Spleen (tissue), 11 donors: ENCODE measurements around the gene ATXN7L1. TPM values are rescaled to one million over a fixed set of nuclear protein-coding genes. Genes with fewer than 3 reads are reported as not detected.

Experiments used
- DNase-seq: peaks from one replicate; pipeline ENCODE4 v3.0.0-alpha.2; 2020
- H3K27ac ChIP-seq, 8 donors: fragments of 200-600 bp; sonication (generic) in 7 of 8; 1 replicate in 4 of 8; 2 replicates in 4 of 8; pipeline versions ENCODE4 v1.5.0 to v1.8.0; 2016 to 2021; ENCODE audit warnings: inconsistent platforms in 4 of 8, mild to moderate bottlenecking in 4 of 8, moderate library complexity in 1 of 8
- H3K27me3 ChIP-seq, 7 donors: fragments of 200-600 bp; sonication (generic) in 6 of 7; replicated peaks in 1 of 7; 1 replicate in 4 of 7; 2 replicates in 3 of 7; pipeline versions ENCODE4 v1.5.0 to v1.8.0; 2016 to 2021; ENCODE audit warnings: inconsistent platforms in 3 of 7, mild to moderate bottlenecking in 1 of 7
- H3K36me3 ChIP-seq, 6 donors: fragments of 200-600 bp; sonication (generic) in 5 of 6; 1 replicate in 4 of 6; 2 replicates in 2 of 6; pipeline versions ENCODE4 v1.5.0 to v1.8.0; 2016 to 2021; ENCODE audit warnings: inconsistent platforms in 2 of 6
- H3K4me1 ChIP-seq, 6 donors: fragments of 200-600 bp; sonication (generic) in 5 of 6; 1 replicate in 3 of 6; 2 replicates in 3 of 6; pipeline versions ENCODE4 v1.5.0 to v1.8.0; 2016 to 2021; ENCODE audit warnings: inconsistent platforms in 3 of 6
- H3K4me3 ChIP-seq, 8 donors: fragments of 200-600 bp; sonication (generic) in 7 of 8; 1 replicate in 4 of 8; 2 replicates in 4 of 8; pipeline versions ENCODE4 v1.5.0 to v1.8.0; 2016 to 2021; ENCODE audit warnings: inconsistent platforms in 4 of 8, mild to moderate bottlenecking in 4 of 8, moderate library complexity in 2 of 8
- H3K9me3 ChIP-seq, 8 donors: fragments of 200-600 bp; sonication (generic) in 7 of 8; 1 replicate in 4 of 8; 2 replicates in 4 of 8; pipeline versions ENCODE4 v1.5.0 to v1.8.0; 2016 to 2021; ENCODE audit warnings: inconsistent platforms in 4 of 8
- CTCF ChIP-seq, 11 experiments: fragments of 200-600 bp in 7 of 11; fragments of 450-650 bp in 4 of 11; sonication (generic) in 4 of 11; IDR thresholded peaks in 8 of 11; conservative IDR thresholded peaks in 3 of 11; 1 replicate in 7 of 11; 2 replicates in 4 of 11; pipeline versions ENCODE4 v1.4.0 to v1.8.0; 2016 to 2021; ENCODE audit warnings: antibody characterized with exemption in 11 of 11, inconsistent platforms in 4 of 11, mild to moderate bottlenecking in 1 of 11
- POLR2A ChIP-seq, 3 donors: fragments of 450-650 bp; IDR thresholded peaks; one replicate each; pipeline ENCODE4 v1.5.1; 2017; ENCODE audit warnings: antibody characterized with exemption in 3 of 3, mild to moderate bottlenecking in 1 of 3
- POLR2AphosphoS5 ChIP-seq, 3 donors: sonication (generic); formaldehyde crosslinking; IDR thresholded peaks; one replicate each; pipeline ENCODE4 v1.5.1; 2017; ENCODE audit warnings: antibody characterized with exemption in 3 of 3
- WGBS, 5 donors: extraction: QIAGEN DNeasy Blood & Tissue Kit in 3 of 5; methylation state at CpG; one replicate each; pipeline versions ENCODE4 v1.1.5 to v1.1.7; 2013 to 2018; 5-methylcytosine and 5-hydroxymethylcytosine counted together
- intact Hi-C: fragments of 100-400 bp; cut with DNase I; formaldehyde crosslinking; loops from one replicate; pipeline ENCODE4 v1.15.0; 2023; ENCODE audit warnings: low total_unique reads
- polyA plus RNA-seq, 3 donors: library from polyadenylated mRNA; stranded (reverse); fragments of 200-250 nt; gene quantifications; one replicate each; pipeline ENCODE4 v1.2.1, GENCODE V29; 2013
- total RNA-seq, 7 donors: library from RNA; depleted of rRNA in 3 of 7; stranded (reverse); fragments of >200 nt in 3 of 7; fragmentation: NEBNext Ultra II Directional in 4 of 7; extraction: Animal tissue kit (Norgen Biotek cat#: 25700) in 4 of 7; gene quantifications; one replicate each; pipeline versions ENCODE4 v1.1.0 to v1.2.1, GENCODE V29; 2016 to 2021
- donor health status: healthy with polysubstance abuse.
- donor health status: DM: no; HTN: no; CAD: no; lungs with moderate emphysema.
- donor health status: DM: no; HTN: no; CAD: no.
- donor health status: Bipolar disorder and iron deficiency.
- donor health status: healthy.
- donor health status: DM: no; HTN: no; CAD: no.
- donor health status: DM: yes; HTN: yes; CAD: no.

ATXN7L1 gene
- total and polyA plus RNA-seq, 10 donors, result 2.4 to 29.3 (median 18.4) TPM

- intact Hi-C loops, result no loop called here
- H3K27ac ChIP-seq, result no peak overlapping the region
- no peaks in the 10 kb centered on the region for H3K9me3 ChIP-seq
- TF ChIP-seq POLR2A (IDR thresholded peaks at IDR 0.05) (no peak), POLR2AphosphoS5 (IDR thresholded peaks at IDR 0.05) (no peak), CTCF (IDR thresholded peaks at IDR 0.05 in 8 of 11, conservative IDR thresholded peaks at IDR 0.05 in 3 of 11) (no peak)
- peaks cover 0 to 40% (median 9%) of the 10 kb centered on the region in 6 donors for H3K4me1 ChIP-seq
- no peaks in the 10 kb centered on the region for H3K36me3 ChIP-seq
- H3K27me3 ChIP-seq, result no peaks in the 10 kb centered on the region
- no peak for DNase-seq
- no peak overlapping the region for H3K4me3 ChIP-seq
Observed at GRCh38 chr7:105814481-105814880, 61.9 kb downstream of the ATXN7L1 start.

- WGBS, 5 donors, result 85 to 99% (median 95%) methylated on average over 6 of the region's 6 CpGs
- TF ChIP-seq CTCF (IDR thresholded peaks at IDR 0.05 in 8 of 11, conservative IDR thresholded peaks at IDR 0.05 in 3 of 11), result no peak
- no peak for TF ChIP-seq POLR2A (IDR thresholded peaks at IDR 0.05)
- no peak for TF ChIP-seq POLR2AphosphoS5 (IDR thresholded peaks at IDR 0.05)
- no peak overlapping the region for H3K4me3 ChIP-seq
- no peaks in the 10 kb centered on the region for H3K36me3 ChIP-seq
- DNase-seq, result no peak
- intact Hi-C loops, result no loop called here
- no peaks in the 10 kb centered on the region for H3K27me3 ChIP-seq
- H3K27ac ChIP-seq, result no peak overlapping the region
- H3K4me1 ChIP-seq, result peaks cover 5 to 61% (median 23%) of the 10 kb centered on the region in 6 donors
- no peaks in the 10 kb centered on the region for H3K9me3 ChIP-seq
Observed at GRCh38 chr7:105811189-105811847, 65.1 kb downstream of the ATXN7L1 start.

GRCh38 chr7:105810556-105810955 is 65.8 kb downstream of the ATXN7L1 start:
- 92 to 96% (median 95%) methylated on average over 8 of the region's 8 CpGs for WGBS, 5 donors
- no peaks in the 10 kb centered on the region for H3K27me3 ChIP-seq
- no peaks in the 10 kb centered on the region for H3K9me3 ChIP-seq
- no peak overlapping the region for H3K27ac ChIP-seq
- peaks cover 5 to 60% (median 21%) of the 10 kb centered on the region in 6 donors for H3K4me1 ChIP-seq
- DNase-seq, result no peak
- no peak overlapping the region for H3K4me3 ChIP-seq
- intact Hi-C loops, result no loop called here
- no peaks in the 10 kb centered on the region for H3K36me3 ChIP-seq
- TF ChIP-seq POLR2AphosphoS5 (IDR thresholded peaks at IDR 0.05) (no peak), CTCF (IDR thresholded peaks at IDR 0.05 in 8 of 11, conservative IDR thresholded peaks at IDR 0.05 in 3 of 11) (no peak), POLR2A (IDR thresholded peaks at IDR 0.05) (no peak)

GRCh38 chr7:105808703-105809590 is 67.5 kb downstream of the ATXN7L1 start:
- H3K36me3 ChIP-seq, result no peaks in the 10 kb centered on the region
- H3K27me3 ChIP-seq, result no peaks in the 10 kb centered on the region
- H3K4me1 ChIP-seq, result peaks cover 5 to 45% (median 21%) of the 10 kb centered on the region in 6 donors
- H3K9me3 ChIP-seq, result no peaks in the 10 kb centered on the region
- intact Hi-C loops, result no loop called here
- no peak for TF ChIP-seq CTCF (IDR thresholded peaks at IDR 0.05 in 8 of 11, conservative IDR thresholded peaks at IDR 0.05 in 3 of 11)
- TF ChIP-seq POLR2A (IDR thresholded peaks at IDR 0.05), result no peak
- TF ChIP-seq POLR2AphosphoS5 (IDR thresholded peaks at IDR 0.05), result no peak
- H3K27ac ChIP-seq, result peak overlapping the region in 6 of 8 donors; percentile 14 to 72 (median 50)
- 49 to 54% (median 50%) methylated on average over 8 of the region's 8 CpGs for WGBS, 5 donors
- peak; percentile 89 for DNase-seq
- no peak overlapping the region for H3K4me3 ChIP-seq
